Measurements from ENCODE around the gene ARHGAP31.
"Not testable (repeated sequence)": the region's sequence is repeated elsewhere in the genome, so short reads cannot be mapped to it uniquely, and the experiment has no call there.

ARHGAP31 gene

DNA sequence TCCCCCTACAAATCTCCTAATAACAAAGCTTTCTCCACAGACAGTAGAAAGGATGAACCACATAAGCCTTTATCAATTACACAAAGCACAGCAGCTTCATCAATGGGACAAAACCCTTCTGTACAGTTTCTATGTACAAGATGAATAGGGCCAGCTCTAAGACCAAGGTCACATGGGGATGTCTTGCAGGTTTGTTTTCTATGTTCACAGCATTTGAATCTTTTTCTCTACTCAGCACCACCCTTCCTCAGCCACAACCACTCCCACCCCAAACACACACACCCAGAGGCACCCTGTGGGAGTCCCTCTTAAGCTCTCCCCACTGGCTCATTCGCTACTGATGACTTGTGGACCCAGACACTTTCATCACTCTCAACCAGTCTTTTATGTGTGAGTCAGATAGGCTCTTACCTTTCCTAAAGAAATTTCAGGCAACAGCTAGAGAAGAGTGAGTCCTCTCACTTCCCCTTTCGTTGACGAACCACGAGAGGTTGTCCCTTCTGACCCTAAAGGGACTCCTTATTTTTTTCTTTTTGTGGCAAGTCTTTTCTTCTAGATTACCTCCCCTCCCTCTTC lies 57.9 kb downstream of the ARHGAP31 start:
- no peaks in the 10 kb centered on the region for H4K20me1 ChIP-seq (ENCODE audit: control insufficient read depth, insufficient read depth, low read depth, low read length)
- peak overlapping the region; percentile 29 for H3K4me2 ChIP-seq (ENCODE audit: low read length)
- H3K4me1 ChIP-seq (ENCODE audit: control insufficient read depth, low read length) = peaks cover 17% of the 10 kb centered on the region
- no peaks in the 10 kb centered on the region for H3F3A ChIP-seq (ENCODE audit: control insufficient read depth, insufficient read depth)
- no peaks in the 10 kb centered on the region for H3K79me2 ChIP-seq (ENCODE audit: control insufficient read depth, low read length)
- TF ChIP-seq, protein P1, sequence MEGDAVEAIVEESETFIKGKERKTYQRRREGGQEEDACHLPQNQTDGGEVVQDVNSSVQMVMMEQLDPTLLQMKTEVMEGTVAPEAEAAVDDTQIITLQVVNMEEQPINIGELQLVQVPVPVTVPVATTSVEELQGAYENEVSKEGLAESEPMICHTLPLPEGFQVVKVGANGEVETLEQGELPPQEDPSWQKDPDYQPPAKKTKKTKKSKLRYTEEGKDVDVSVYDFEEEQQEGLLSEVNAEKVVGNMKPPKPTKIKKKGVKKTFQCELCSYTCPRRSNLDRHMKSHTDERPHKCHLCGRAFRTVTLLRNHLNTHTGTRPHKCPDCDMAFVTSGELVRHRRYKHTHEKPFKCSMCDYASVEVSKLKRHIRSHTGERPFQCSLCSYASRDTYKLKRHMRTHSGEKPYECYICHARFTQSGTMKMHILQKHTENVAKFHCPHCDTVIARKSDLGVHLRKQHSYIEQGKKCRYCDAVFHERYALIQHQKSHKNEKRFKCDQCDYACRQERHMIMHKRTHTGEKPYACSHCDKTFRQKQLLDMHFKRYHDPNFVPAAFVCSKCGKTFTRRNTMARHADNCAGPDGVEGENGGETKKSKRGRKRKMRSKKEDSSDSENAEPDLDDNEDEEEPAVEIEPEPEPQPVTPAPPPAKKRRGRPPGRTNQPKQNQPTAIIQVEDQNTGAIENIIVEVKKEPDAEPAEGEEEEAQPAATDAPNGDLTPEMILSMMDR (IDR thresholded peaks at IDR 0.05; ENCODE audit: low read depth, low read length, poor library complexity, severe bottlenecking) = no peak
- TF ChIP-seq EZH2phosphoT487 (IDR thresholded peaks at IDR 0.05; ENCODE audit: borderline replicate concordance, low read length) = no peak
- H3K9me3 ChIP-seq (ENCODE audit: control insufficient read depth, insufficient read depth, low read length) = no peaks in the 10 kb centered on the region
- no peaks in the 10 kb centered on the region for H3K9me2 ChIP-seq (replicated peaks; ENCODE audit: control insufficient read depth, low read length)
- H3K27me3 ChIP-seq (ENCODE audit: control insufficient read depth, low read length) = peaks cover 24% of the 10 kb centered on the region
- H3K4me3 ChIP-seq (ENCODE audit: low read length) = no peak overlapping the region
- H3K27ac ChIP-seq (ENCODE audit: low read depth, low read length) = no peak overlapping the region
- no peaks in the 10 kb centered on the region for H3K36me3 ChIP-seq (ENCODE audit: control insufficient read depth, low read length)

DNA sequence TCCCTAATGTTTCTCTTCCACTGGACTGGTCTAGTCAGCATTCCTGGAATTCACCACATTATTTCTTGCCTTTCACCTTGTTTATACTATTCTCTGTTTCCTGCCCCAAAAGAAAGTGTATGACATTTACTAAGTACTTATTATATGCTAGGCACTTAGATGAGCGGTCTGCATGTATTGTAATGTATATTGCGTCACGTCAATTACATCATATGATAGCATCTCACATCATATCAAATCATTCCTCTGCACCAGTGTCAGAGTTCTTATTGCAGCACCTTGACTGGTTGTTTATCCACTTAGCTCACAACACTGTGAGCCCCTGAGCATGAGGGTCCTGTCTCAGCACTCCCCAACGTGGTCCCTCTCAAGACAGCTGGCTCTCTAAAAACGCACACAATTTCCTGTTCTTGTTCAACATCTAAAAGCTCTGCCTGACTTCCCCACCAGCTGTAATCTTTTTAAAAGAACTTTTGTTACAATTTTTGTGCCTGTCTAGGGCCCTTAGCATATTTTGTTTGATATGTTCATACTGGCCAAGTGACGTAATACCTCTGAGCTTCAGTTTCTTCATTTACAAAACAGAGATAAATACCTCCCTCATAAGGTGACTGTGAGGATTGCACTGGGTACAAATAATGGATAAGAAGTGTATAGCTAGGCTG lies 58.8 kb downstream of the ARHGAP31 start:
- no peaks in the 10 kb centered on the region for H3K9me3 ChIP-seq (ENCODE audit: control insufficient read depth, insufficient read depth, low read length)
- H3K79me2 ChIP-seq (ENCODE audit: control insufficient read depth, low read length) = no peaks in the 10 kb centered on the region
- peaks cover 24% of the 10 kb centered on the region for H3K27me3 ChIP-seq (ENCODE audit: control insufficient read depth, low read length)
- H3K27ac ChIP-seq (ENCODE audit: low read depth, low read length) = no peak overlapping the region
- peak overlapping the region; percentile 29; the same call in 1 of the 2 replicates for H3K4me2 ChIP-seq (ENCODE audit: low read length)
- no peak overlapping the region for H3K4me3 ChIP-seq (ENCODE audit: low read length)
- peaks cover 17% of the 10 kb centered on the region for H3K4me1 ChIP-seq (ENCODE audit: control insufficient read depth, low read length)
- H4K20me1 ChIP-seq (ENCODE audit: control insufficient read depth, insufficient read depth, low read depth, low read length) = no peaks in the 10 kb centered on the region
- no peaks in the 10 kb centered on the region for H3K9me2 ChIP-seq (replicated peaks; ENCODE audit: control insufficient read depth, low read length)
- no peaks in the 10 kb centered on the region for H3K36me3 ChIP-seq (ENCODE audit: control insufficient read depth, low read length)
- no peak for TF ChIP-seq EZH2phosphoT487 (IDR thresholded peaks at IDR 0.05; ENCODE audit: borderline replicate concordance, low read length)
- TF ChIP-seq, protein P1 (IDR thresholded peaks at IDR 0.05; ENCODE audit: low read depth, low read length, poor library complexity, severe bottlenecking) = peak; percentile 40
- H3F3A ChIP-seq (ENCODE audit: control insufficient read depth, insufficient read depth) = no peaks in the 10 kb centered on the region

DNA sequence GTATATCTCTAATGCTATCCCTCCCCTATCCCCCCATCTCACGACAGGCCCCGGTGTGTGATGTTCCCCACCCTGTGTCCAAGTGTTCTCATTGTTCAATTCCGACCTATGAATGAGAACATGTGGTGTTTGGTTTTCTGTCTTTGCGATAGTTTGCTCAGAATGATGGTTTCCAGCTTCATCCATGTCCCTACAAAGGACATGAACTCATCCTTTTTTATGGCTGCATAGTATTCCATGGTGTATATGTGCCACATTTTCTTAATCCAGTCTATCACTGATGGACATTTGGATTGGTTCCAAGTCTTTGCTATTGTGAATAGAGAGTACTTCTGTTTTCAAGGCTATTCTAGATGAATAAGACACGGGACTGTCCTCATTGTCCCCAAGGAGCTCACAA lies 61.4 kb downstream of the ARHGAP31 start:
- not testable (repeated sequence) for H3K9me3 ChIP-seq (ENCODE audit: control insufficient read depth, insufficient read depth, low read length); H4K20me1 ChIP-seq (ENCODE audit: control insufficient read depth, insufficient read depth, low read depth, low read length); H3K36me3 ChIP-seq (ENCODE audit: control insufficient read depth, low read length); H3F3A ChIP-seq (ENCODE audit: control insufficient read depth, insufficient read depth); H3K4me2 ChIP-seq (ENCODE audit: low read length); H3K4me3 ChIP-seq (ENCODE audit: low read length); H3K79me2 ChIP-seq (ENCODE audit: control insufficient read depth, low read length); H3K27ac ChIP-seq (ENCODE audit: low read depth, low read length); H3K9me2 ChIP-seq (replicated peaks; ENCODE audit: control insufficient read depth, low read length)
- peaks cover 28% of the 10 kb centered on the region for H3K4me1 ChIP-seq (ENCODE audit: control insufficient read depth, low read length)
- H3K27me3 ChIP-seq (ENCODE audit: control insufficient read depth, low read length) = peaks cover 27% of the 10 kb centered on the region

DNA sequence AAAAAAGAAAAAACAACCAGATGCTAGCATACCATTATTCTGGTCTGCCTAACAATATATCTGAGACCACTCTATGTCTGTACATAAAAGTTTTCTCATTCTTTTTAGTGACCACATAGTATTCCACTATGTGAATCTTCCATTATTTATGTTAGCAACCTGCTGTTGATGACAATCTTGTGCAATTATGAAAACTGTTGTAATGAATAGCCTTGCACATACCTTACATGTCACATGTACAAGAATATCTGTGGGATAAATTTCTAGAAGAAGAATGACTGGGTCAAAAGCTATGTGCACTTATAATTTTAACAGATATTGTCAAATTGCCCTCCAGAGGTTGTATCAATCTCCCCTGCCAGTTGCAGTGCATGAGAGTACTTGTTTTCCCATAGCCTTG lies 62.5 kb downstream of the ARHGAP31 start:
- TF ChIP-seq, protein P1 (IDR thresholded peaks at IDR 0.05; ENCODE audit: low read depth, low read length, poor library complexity, severe bottlenecking) = no peak
- no peak for TF ChIP-seq EZH2phosphoT487 (IDR thresholded peaks at IDR 0.05; ENCODE audit: borderline replicate concordance, low read length)
- Histone ChIP-seq H3K4me1 (ENCODE audit: control insufficient read depth, low read length) (peaks cover 28% of the 10 kb centered on the region), H3K27me3 (ENCODE audit: control insufficient read depth, low read length) (peaks cover 19% of the 10 kb centered on the region), H3K79me2 (ENCODE audit: control insufficient read depth, low read length) (no peaks in the 10 kb centered on the region), H3K9me2 (replicated peaks; ENCODE audit: control insufficient read depth, low read length) (no peaks in the 10 kb centered on the region), H3K4me3 (ENCODE audit: low read length) (no peak overlapping the region), H3K4me2 (ENCODE audit: low read length) (no peak overlapping the region), H4K20me1 (ENCODE audit: control insufficient read depth, insufficient read depth, low read depth, low read length) (no peaks in the 10 kb centered on the region), H3F3A (ENCODE audit: control insufficient read depth, insufficient read depth) (no peaks in the 10 kb centered on the region), H3K36me3 (ENCODE audit: control insufficient read depth, low read length) (no peaks in the 10 kb centered on the region), H3K9me3 (ENCODE audit: control insufficient read depth, insufficient read depth, low read length) (no peaks in the 10 kb centered on the region), H3K27ac (ENCODE audit: low read depth, low read length) (no peak overlapping the region)
